ENCODE results near the gene CBFA2T2. TPM values are rescaled to one million over a fixed set of nuclear protein-coding genes. Genes with fewer than 3 reads are reported as not detected.

CBFA2T2 gene
- total and polyA plus RNA-seq, 2 donors (not counting 1 experiment from before 2014, with no cell fraction given), result 26.9 to 30.0 TPM

DNA sequence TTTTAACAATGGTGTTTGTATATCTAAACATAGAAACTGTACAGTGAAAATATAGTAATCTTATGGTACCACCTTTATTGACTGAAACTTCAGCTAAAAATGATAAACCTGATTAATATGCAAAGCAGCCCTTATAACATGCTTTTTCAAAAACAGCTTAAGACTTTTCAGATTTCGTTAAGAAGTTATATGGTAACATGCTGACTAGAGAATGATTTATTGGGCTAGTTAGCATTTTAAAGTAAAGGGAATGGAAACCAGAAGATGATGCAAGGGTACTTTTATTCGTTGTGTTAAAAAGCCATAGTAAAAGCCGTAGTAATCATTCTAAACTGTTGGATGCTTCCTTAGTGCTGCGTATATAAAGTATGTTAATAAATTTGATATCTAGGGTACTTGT is 50.5 kb downstream of the CBFA2T2 start:
- no peak overlapping the region for H3K27ac ChIP-seq (ENCODE audit: low read length in 2 of 2)
- no peak overlapping the region for H3K4me2 ChIP-seq (replicated peaks; ENCODE audit: low read depth, low read length, poor library complexity, severe bottlenecking)
- peaks cover 0 to 4% (median 0%) of the 10 kb centered on the region in 3 donors for H3K9me3 ChIP-seq (ENCODE audit: control extremely low read depth in 1 of 3, control insufficient read depth in 2 of 3, insufficient read depth in 1 of 3, low read length in 2 of 3)
- Mint-ChIP-seq H3K27ac (no peak overlapping the region), H3K27me3 (no peaks in the 10 kb centered on the region), H3K4me1 (peaks cover 20% of the 10 kb centered on the region), H3K9me3 (ENCODE audit: insufficient read depth) (no peaks in the 10 kb centered on the region), H3K4me3 (no peak overlapping the region)
- ChIA-PET CTCF (no interaction called here), POLR2A (no interaction called here)
- WGBS (ENCODE audit: insufficient coverage), result no CpG with 5 or more reads among the region's 4 CpGs
- H4K20me1 ChIP-seq (ENCODE audit: control insufficient read depth, insufficient read depth, low read length, poor library complexity, severe bottlenecking), result no peaks in the 10 kb centered on the region
- TF ChIP-seq, protein P1, sequence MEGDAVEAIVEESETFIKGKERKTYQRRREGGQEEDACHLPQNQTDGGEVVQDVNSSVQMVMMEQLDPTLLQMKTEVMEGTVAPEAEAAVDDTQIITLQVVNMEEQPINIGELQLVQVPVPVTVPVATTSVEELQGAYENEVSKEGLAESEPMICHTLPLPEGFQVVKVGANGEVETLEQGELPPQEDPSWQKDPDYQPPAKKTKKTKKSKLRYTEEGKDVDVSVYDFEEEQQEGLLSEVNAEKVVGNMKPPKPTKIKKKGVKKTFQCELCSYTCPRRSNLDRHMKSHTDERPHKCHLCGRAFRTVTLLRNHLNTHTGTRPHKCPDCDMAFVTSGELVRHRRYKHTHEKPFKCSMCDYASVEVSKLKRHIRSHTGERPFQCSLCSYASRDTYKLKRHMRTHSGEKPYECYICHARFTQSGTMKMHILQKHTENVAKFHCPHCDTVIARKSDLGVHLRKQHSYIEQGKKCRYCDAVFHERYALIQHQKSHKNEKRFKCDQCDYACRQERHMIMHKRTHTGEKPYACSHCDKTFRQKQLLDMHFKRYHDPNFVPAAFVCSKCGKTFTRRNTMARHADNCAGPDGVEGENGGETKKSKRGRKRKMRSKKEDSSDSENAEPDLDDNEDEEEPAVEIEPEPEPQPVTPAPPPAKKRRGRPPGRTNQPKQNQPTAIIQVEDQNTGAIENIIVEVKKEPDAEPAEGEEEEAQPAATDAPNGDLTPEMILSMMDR (IDR thresholded peaks at IDR 0.05), result no peak
- H3K27me3 ChIP-seq (replicated peaks in 1 of 4; ENCODE audit: control extremely low read depth in 1 of 4, control insufficient read depth in 3 of 4, insufficient read depth in 4 of 4, low read length in 3 of 4), result no peaks in the 10 kb centered on the region
- H3K36me3 ChIP-seq (replicated peaks in 1 of 2; ENCODE audit: control extremely low read depth in 1 of 2, control insufficient read depth in 1 of 2, extremely low read depth in 1 of 2, insufficient read depth in 2 of 2, low read length in 1 of 2), result no peaks in the 10 kb centered on the region
- peaks cover 59% of the 10 kb centered on the region for H3K79me2 ChIP-seq (ENCODE audit: control insufficient read depth, insufficient read depth, low read length)
- intact Hi-C loops (cut with micrococcal nuclease), result no loop called here
- no peak for DNase-seq
- no peak for ATAC-seq (ENCODE audit: low read depth)
- no peak overlapping the region for H3K4me3 ChIP-seq (ENCODE audit: control extremely low read depth in 1 of 5, extremely low read depth in 1 of 5, insufficient read depth in 1 of 5, low read depth in 2 of 5, low read length in 4 of 5)
- peaks cover 6 to 7% of the 10 kb centered on the region in 2 donors for H3K4me1 ChIP-seq (ENCODE audit: control insufficient read depth in 2 of 2, insufficient read depth in 2 of 2, low read length in 2 of 2)
- H2AFZ ChIP-seq (ENCODE audit: insufficient read depth, low read depth, low read length, poor library complexity, severe bottlenecking), result no peak overlapping the region
- no peak overlapping the region for H3K9ac ChIP-seq (ENCODE audit: low read length)

DNA sequence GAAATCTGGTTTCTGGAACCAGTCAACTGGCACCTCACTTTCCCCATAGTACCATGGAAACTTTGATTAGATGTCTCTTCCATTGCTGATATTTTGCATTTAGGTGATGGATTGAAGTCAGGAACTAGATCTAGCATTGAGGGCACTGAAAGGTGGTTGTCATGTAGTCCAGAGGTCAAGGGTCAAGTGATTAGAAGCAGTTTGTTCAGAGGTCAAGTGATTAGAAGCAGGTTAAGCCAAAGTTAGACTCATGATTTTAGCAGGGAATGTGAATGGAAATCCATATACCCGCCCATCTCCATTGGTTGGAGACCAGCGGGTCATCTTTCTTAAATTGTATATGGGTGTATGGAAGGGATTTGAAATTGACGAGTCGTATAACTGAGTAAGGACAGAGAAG is 51.2 kb downstream of the CBFA2T2 start:
- TF ChIP-seq EZH2 (IDR thresholded peaks at IDR 0.05; ENCODE audit: borderline replicate concordance, insufficient read depth, low read depth, low read length, poor library complexity, severe bottlenecking), result no peak
- TF ChIP-seq, protein P1 (IDR thresholded peaks at IDR 0.05), result no peak
- Histone ChIP-seq H3K36me3 (replicated peaks in 1 of 2; ENCODE audit: control extremely low read depth in 1 of 2, control insufficient read depth in 1 of 2, extremely low read depth in 1 of 2, insufficient read depth in 2 of 2, low read length in 1 of 2) (no peaks in the 10 kb centered on the region), H3K27me3 (replicated peaks in 1 of 4; ENCODE audit: control extremely low read depth in 1 of 4, control insufficient read depth in 3 of 4, insufficient read depth in 4 of 4, low read length in 3 of 4) (no peaks in the 10 kb centered on the region), H3K9me3 (ENCODE audit: control extremely low read depth in 1 of 3, control insufficient read depth in 2 of 3, insufficient read depth in 1 of 3, low read length in 2 of 3) (peaks cover 0 to 4% (median 0%) of the 10 kb centered on the region in 3 donors), H3K79me2 (ENCODE audit: control insufficient read depth, insufficient read depth, low read length) (peaks cover 62% of the 10 kb centered on the region), H3K27ac (ENCODE audit: low read length in 2 of 2) (no peak overlapping the region), H3K4me1 (ENCODE audit: control insufficient read depth in 2 of 2, insufficient read depth in 2 of 2, low read length in 2 of 2) (peaks cover 6 to 7% of the 10 kb centered on the region in 2 donors), H3K4me3 (ENCODE audit: control extremely low read depth in 1 of 5, extremely low read depth in 1 of 5, insufficient read depth in 1 of 5, low read depth in 2 of 5, low read length in 4 of 5) (no peak overlapping the region), H3K9ac (ENCODE audit: low read length) (no peak overlapping the region), H4K20me1 (ENCODE audit: control insufficient read depth, insufficient read depth, low read length, poor library complexity, severe bottlenecking) (no peaks in the 10 kb centered on the region), H3K4me2 (replicated peaks; ENCODE audit: low read depth, low read length, poor library complexity, severe bottlenecking) (no peak overlapping the region), H2AFZ (ENCODE audit: insufficient read depth, low read depth, low read length, poor library complexity, severe bottlenecking) (no peak overlapping the region)
- no peaks in the 10 kb centered on the region for H3K27me3 Mint-ChIP-seq
- intact Hi-C loops (cut with micrococcal nuclease), result no loop called here
- H3K27ac Mint-ChIP-seq, result no peak overlapping the region
- ChIA-PET POLR2A (no interaction called here), CTCF (no interaction called here)
- H3K4me3 Mint-ChIP-seq, result no peak overlapping the region
- peaks cover 20% of the 10 kb centered on the region for H3K4me1 Mint-ChIP-seq
- ATAC-seq (ENCODE audit: low read depth) (no peak), DNase-seq (no peak)
- no peaks in the 10 kb centered on the region for H3K9me3 Mint-ChIP-seq (ENCODE audit: insufficient read depth)
- WGBS (ENCODE audit: insufficient coverage), result 100% methylated on average over 1 of the region's 4 CpGs

All from B cell (primary cell).